GM12892 (cell line): Measurements from ENCODE around the gene CRIP1.

Experiments used
- POLR2A ChIP-seq: IDR thresholded peaks from 2 replicates; pipeline ENCODE4 v1.6.1; 2011; ENCODE audit warnings: low read depth, low read length, control low read depth
- POLR2AphosphoS5 ChIP-seq: IDR thresholded peaks from 2 replicates; pipeline ENCODE4 v1.6.1; 2011; ENCODE audit warnings: low read depth, low read length, control low read depth
- TAF1 ChIP-seq: IDR thresholded peaks from 2 replicates; pipeline ENCODE4 v1.6.1; 2011; ENCODE audit warnings: low read depth, mild to moderate bottlenecking, control low read depth, low read length, borderline replicate concordance

- TF ChIP-seq POLR2A (no peak), POLR2AphosphoS5 (no peak), TAF1 (no peak)
Measured at GRCh38 chr14:105440992-105441391, 45.7 kb upstream of the CRIP1 start.
